HG03095 (cell line): ENCODE results near the gene CAD.

ENCODE experiments used
- ATAC-seq: cut with Tn5 transposase; IDR thresholded peaks from one replicate; pipeline ENCODE4 v1.9.1; 2021; ENCODE audit warnings: moderate library complexity; ENCODE audit not compliant: unreplicated experiment

CAD gene

GRCh38 chr2:27222407-27222806 lies 5.2 kb downstream of the CAD start:
- ATAC-seq, result no peak

- no peak for ATAC-seq
These were observed 6.2 kb downstream of the CAD start for GRCh38 chr2:27223416-27223815.

GRCh38 chr2:27225526-27225925 lies 8.4 kb downstream of the CAD start:
- ATAC-seq, result no peak

GRCh38 chr2:27227501-27227900 lies 10.3 kb downstream of the CAD start:
- ATAC-seq, result no peak

GRCh38 chr2:27231921-27232320 lies 14.8 kb downstream of the CAD start:
- no peak for ATAC-seq

GRCh38 chr2:27233341-27233740 lies 16.2 kb downstream of the CAD start:
- no peak for ATAC-seq

- no peak for ATAC-seq
These were observed 19.0 kb downstream of the CAD start for GRCh38 chr2:27236136-27236535.

GRCh38 chr2:27236626-27237025 lies 19.5 kb downstream of the CAD start:
- no peak for ATAC-seq

- ATAC-seq, result no peak
These were observed 20.3 kb downstream of the CAD start for GRCh38 chr2:27237341-27237945.

- no peak for ATAC-seq
These were observed 21.8 kb downstream of the CAD start for GRCh38 chr2:27238976-27239375.

GRCh38 chr2:27240406-27240805 lies 23.2 kb downstream of the CAD start:
- no peak for ATAC-seq

- ATAC-seq, result no peak
These were observed 24.8 kb downstream of the CAD start for GRCh38 chr2:27241761-27242613.

- ATAC-seq, result no peak
These were observed 25.4 kb downstream of the CAD start for GRCh38 chr2:27242614-27242951.

GRCh38 chr2:27243391-27244130 lies 26.4 kb downstream of the CAD start:
- ATAC-seq, result no peak

- no peak for ATAC-seq
These were observed 27.9 kb downstream of the CAD start for GRCh38 chr2:27245116-27245515.

- no peak for ATAC-seq
These were observed 28.5 kb downstream of the CAD start for GRCh38 chr2:27245626-27246025.

GRCh38 chr2:27247893-27248292 lies 30.7 kb downstream of the CAD start:
- no peak for ATAC-seq

GRCh38 chr2:27249159-27249890 lies 32.2 kb downstream of the CAD start:
- ATAC-seq, result no peak

GRCh38 chr2:27249891-27250651 lies 32.9 kb downstream of the CAD start:
- no peak for ATAC-seq

GRCh38 chr2:27250652-27251379 lies 33.6 kb downstream of the CAD start:
- ATAC-seq, result no peak
